ENCODE measurements around the gene IL17C. TPM values are rescaled to one million over a fixed set of nuclear protein-coding genes. Genes with fewer than 3 reads are reported as not detected.

The IL17C gene
- total and polyA plus RNA-seq, 2 of the 8 experiments (the other 6 are each of a cell fraction or from before 2014, with no cell fraction given) = 1.1 to 1.9 TPM

DNA sequence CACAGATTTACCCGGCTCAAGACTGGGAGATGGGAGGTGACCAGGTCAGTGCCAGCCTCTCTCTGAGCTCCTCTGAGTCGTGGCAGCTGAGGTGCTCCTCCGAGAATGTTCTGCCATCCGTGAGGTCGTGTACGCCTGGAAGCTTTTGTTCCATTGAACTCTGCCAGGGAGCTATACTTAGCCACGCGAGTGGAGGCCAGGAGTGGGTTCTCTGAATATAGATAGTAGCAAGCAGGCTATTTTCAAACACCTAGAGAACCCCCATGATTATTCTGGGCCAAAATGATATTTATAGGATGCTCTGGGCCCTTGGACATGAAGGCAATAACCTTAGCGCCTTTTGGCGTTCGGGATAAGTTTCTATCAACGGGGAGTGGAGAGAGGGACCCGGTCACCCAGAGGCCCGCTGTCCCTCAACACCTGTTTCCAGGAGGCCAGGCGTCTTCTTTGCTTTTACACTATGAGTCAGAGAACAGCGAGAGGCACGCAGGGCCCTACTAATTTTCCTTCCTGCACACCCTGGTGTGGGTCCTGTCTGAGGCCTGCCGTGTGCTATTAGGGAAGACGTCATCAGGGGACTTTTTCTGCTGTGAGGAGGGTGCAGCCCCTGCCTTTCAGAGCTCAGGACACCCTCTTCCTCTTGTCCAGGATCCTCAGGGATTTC lies 35.5 kb downstream of the IL17C start:
- Histone ChIP-seq H3K79me1 (ENCODE audit: low read depth, low read length) (no peaks in the 10 kb centered on the region), H2BK20ac (ENCODE audit: low read length) (no peak overlapping the region), H2BK120ac (replicated peaks; ENCODE audit: low read depth, low read length) (no peak overlapping the region), H3K23ac (ENCODE audit: insufficient read length) (no peak overlapping the region), H3K14ac (ENCODE audit: insufficient read length) (no peak overlapping the region), H3K4ac (replicated peaks; ENCODE audit: insufficient read length, low read depth, low read length) (no peak overlapping the region), H3K18ac (ENCODE audit: extremely low read depth, low read length) (no peak overlapping the region), H4K5ac (ENCODE audit: insufficient read length, low read depth, low read length) (no peak overlapping the region), H3K4me2 (ENCODE audit: insufficient read depth in 1 of 2, low read depth in 2 of 2, low read length in 2 of 2) (no peak overlapping the region), H4K20me1 (replicated peaks in 1 of 2; ENCODE audit: control insufficient read depth in 1 of 2, insufficient read depth in 2 of 2, low read length in 2 of 2) (peaks cover 0 to 2% of the 10 kb centered on the region in 2 experiments), H3K79me2 (ENCODE audit: control insufficient read depth in 1 of 2, insufficient read depth in 2 of 2, low read length in 2 of 2) (no peaks in the 10 kb centered on the region), H2BK5ac (ENCODE audit: low read depth, low read length) (no peak overlapping the region), H2BK12ac (ENCODE audit: low read depth, low read length) (no peak overlapping the region), H4K8ac (ENCODE audit: extremely low read depth, insufficient read depth, low read length) (no peak overlapping the region), H3K9me3 (ENCODE audit: insufficient read depth in 2 of 2, low read depth in 1 of 2, low read length in 1 of 2) (no peaks in the 10 kb centered on the region), H3K23me2 (ENCODE audit: low read depth, low read length) (no peaks in the 10 kb centered on the region), H3K36me3 (ENCODE audit: control insufficient read depth in 2 of 4, insufficient read depth in 4 of 4, low read length in 3 of 4) (no peaks in the 10 kb centered on the region), H2AFZ (ENCODE audit: low read length) (no peak overlapping the region), H3K27me3 (replicated peaks in 1 of 4; ENCODE audit: control insufficient read depth in 3 of 4, extremely low read depth in 1 of 4, insufficient read depth in 3 of 4, low read length in 3 of 4) (no peaks in the 10 kb centered on the region), H4K91ac (replicated peaks; ENCODE audit: insufficient read length, low read length) (no peak overlapping the region), H3K4me3 (ENCODE audit: extremely low read depth in 1 of 4, insufficient read depth in 2 of 4, low read depth in 3 of 4, low read length in 4 of 4) (no peak overlapping the region), H3K9ac (replicated peaks in 1 of 4; ENCODE audit: extremely low read depth in 1 of 4, low read depth in 3 of 4, low read length in 3 of 4) (no peak overlapping the region), H3K4me1 (replicated peaks in 1 of 4; ENCODE audit: control insufficient read depth in 3 of 4, insufficient read depth in 4 of 4, low read length in 3 of 4) (peaks cover 0 to 5% (median 3%) of the 10 kb centered on the region in 4 experiments; a peak in 4 of 7 replicates), H2BK15ac (ENCODE audit: low read length) (no peak overlapping the region), H2AK5ac (ENCODE audit: low read depth, low read length) (no peak overlapping the region), H3K56ac (replicated peaks; ENCODE audit: insufficient read length, low read depth, low read length) (no peak overlapping the region), H3K27ac (ENCODE audit: low read depth, low read length) (no peak overlapping the region)
- POLR2A ChIA-PET (ENCODE audit: partially characterized antibody) = interaction anchor here (0.8 to 3.4 kb wide), 2 partner anchors 10 to 23 kb away, joined by 3 to 15 read pairs; partner anchors contain the start of gene MVD
- no peak for DNase-seq (ENCODE audit: low read depth in 1 of 2, low spot score in 2 of 2)
- no peak for FAIRE-seq
- CTCF ChIA-PET (ENCODE audit: partially characterized antibody) = interaction anchor here (1.1 to 9.7 kb wide), 14 partner anchors 7 to 104 kb away, joined by 3 to 87 read pairs (median 5); partner anchors contain the start of gene SNAI3
- 89% methylated on average over 19 of the region's 19 CpGs; no CpG with 5 or more reads in 1 of the 2 experiments for WGBS, 2 experiments (ENCODE audit: extremely low coverage in 1 of 2, insufficient coverage in 1 of 2, insufficient read length in 1 of 2, insufficient replicate concordance in 2 of 2, low coverage in 1 of 2, low lambda C conversion rate in 2 of 2, missing lambda C conversion rate in 1 of 2)
- TF ChIP-seq MAFK (IDR thresholded peaks at IDR 0.05; ENCODE audit: low read depth, low read length) (no peak), NRF1 (IDR thresholded peaks at IDR 0.05; ENCODE audit: low read depth, low read length) (no peak), ASH2L (IDR thresholded peaks at IDR 0.05; ENCODE audit: low read length) (no peak), SP2 (IDR thresholded peaks at IDR 0.05; ENCODE audit: low read length) (no peak), CBX8 (IDR thresholded peaks at IDR 0.05; ENCODE audit: borderline replicate concordance, low read depth, low read length) (no peak), CBX5 (IDR thresholded peaks at IDR 0.05; ENCODE audit: low read depth, low read length) (no peak), SIN3A (conservative IDR thresholded peaks at IDR 0.05 in 1 of 2, IDR thresholded peaks at IDR 0.05 in 1 of 2; ENCODE audit: low read depth in 1 of 2, low read length in 2 of 2) (no peak), SAP30 (IDR thresholded peaks at IDR 0.05; ENCODE audit: insufficient read depth, insufficient replicate concordance, low read length) (no peak), CHD1 (IDR thresholded peaks at IDR 0.05; ENCODE audit: low read depth, low read length) (no peak)
- TF ChIP-seq, protein P1, sequence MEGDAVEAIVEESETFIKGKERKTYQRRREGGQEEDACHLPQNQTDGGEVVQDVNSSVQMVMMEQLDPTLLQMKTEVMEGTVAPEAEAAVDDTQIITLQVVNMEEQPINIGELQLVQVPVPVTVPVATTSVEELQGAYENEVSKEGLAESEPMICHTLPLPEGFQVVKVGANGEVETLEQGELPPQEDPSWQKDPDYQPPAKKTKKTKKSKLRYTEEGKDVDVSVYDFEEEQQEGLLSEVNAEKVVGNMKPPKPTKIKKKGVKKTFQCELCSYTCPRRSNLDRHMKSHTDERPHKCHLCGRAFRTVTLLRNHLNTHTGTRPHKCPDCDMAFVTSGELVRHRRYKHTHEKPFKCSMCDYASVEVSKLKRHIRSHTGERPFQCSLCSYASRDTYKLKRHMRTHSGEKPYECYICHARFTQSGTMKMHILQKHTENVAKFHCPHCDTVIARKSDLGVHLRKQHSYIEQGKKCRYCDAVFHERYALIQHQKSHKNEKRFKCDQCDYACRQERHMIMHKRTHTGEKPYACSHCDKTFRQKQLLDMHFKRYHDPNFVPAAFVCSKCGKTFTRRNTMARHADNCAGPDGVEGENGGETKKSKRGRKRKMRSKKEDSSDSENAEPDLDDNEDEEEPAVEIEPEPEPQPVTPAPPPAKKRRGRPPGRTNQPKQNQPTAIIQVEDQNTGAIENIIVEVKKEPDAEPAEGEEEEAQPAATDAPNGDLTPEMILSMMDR (IDR thresholded peaks at IDR 0.05; ENCODE audit: control extremely low read depth in 1 of 3, insufficient read depth in 1 of 3, low read depth in 1 of 3, low read length in 3 of 3) = no peak

Measured in H1 (cell line).